Measurements from ENCODE around the gene OXNAD1.

Gene OXNAD1

DNA sequence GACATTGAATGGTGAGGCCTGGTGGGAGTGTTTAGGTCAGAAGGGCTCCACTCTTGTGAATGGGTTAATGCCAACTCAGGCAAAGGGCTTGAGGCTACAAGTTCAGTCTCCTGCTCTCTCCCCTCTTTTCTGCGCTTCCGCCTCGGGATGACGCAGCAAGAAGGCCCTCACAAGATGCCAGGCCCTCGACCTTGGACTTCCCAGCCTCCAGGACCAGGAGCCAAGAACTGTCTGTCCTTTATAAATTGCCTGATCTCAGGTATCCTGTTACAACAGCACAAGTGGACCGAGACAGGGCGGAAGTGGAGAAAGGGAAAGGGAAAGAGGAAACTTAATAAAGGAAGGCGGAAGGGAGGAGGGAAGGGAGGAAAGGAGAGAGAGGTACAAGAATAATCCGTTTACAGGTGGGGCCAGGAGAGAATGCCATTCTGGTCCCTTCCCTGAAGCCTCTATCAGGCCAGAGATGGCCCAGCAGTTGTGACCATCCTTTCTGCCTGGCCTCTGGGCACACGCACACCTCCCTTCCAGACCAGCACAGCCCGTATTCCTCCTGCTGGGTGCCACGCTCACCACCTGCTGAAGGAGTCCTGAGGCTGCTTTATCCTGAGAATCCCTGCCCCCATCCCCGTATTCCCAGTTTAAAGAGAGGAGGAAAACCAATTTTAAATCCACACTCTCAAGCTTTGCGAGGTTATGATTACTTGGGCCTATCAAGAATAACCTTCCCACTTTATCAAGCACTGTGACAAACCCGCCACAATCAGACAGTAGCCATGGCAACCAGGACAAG is 64.2 kb downstream of the OXNAD1 start:
- DNase-seq, result no peak

DNA sequence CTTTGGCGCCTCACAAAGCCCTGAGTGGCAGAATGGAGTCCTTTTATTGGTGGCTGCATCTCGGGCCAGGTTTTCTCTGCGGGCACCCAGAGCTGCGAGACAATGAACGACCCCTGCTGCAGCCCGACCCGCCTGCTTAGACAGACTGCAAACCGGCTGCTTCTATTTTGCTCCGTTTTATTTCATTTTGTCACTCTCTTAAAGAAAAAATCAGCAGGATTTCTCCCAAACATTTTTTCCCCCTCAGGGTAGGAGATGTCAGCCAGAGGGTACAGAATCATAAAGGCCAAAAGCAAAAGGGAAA is 64.8 kb downstream of the OXNAD1 start:
- no peak for DNase-seq

DNA sequence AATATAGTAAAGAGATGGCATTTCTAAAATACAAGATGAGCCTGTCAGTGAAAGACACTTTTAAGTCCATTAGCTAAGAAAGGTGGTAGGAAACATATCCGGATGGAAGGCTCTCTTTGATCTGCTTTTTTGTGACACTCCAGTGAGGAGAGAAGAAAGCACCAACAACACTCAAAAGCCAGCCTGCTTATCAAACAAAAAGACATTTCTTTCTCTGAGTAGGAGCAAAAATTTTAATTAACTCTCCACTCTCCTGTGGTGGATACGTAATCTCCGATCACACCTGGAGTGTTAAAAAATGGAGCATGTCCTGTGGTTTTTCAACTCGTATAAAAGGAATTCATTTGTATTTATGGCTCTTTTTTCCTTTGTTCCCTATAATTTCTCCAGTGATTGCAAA is 65.3 kb downstream of the OXNAD1 start:
- DNase-seq, result no peak

DNA sequence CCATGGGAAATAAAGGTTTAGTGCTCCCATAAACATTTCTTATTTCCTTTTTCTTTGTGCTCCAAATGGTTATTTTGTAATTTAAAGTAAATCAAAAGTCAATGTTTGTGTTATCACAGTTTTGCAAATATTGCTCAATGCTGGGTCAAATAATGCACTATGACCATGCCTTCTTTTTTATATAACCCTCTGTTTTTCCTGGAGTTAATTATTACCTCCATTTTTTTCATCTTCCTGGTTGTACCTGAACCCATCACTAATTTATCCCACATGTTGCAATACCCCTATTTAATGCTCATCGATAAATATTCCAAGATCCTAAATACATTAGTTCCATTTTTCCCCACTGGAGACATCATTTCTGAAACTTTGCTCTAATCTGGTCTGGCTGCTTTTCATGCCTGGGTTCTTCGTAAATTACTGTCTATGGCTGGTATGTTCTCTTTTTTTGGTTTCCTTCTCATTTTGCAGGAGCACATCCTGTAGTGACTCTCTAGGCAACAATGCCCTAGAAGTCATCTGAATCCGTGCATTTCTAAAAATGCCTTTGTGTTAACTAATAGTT is 66.4 kb downstream of the OXNAD1 start:
- no peak for DNase-seq

DNA sequence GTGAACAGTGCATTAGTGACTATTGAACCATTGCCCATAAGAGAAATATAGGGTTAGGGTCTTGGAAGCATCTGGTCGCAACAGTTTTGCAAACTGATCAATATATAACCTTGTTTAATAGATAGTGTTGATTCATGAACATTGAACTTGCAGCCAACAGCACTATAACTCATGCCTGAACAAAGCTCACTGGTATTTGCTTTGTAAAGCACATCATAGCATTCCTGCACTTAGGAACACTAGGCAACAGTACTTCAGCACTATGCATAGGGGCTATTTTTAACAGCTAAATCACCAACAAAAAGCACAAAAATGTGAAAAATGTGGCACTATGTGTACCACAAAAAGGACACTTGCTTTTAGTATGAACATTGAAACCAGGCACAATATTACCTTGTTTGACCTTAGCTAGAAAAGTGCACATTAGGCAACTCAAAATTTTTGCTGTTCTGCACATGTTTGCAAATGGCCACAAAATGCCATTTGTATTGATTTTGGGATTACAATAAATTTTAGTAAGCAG is 68.0 kb downstream of the OXNAD1 start:
- no peak for DNase-seq

DNA sequence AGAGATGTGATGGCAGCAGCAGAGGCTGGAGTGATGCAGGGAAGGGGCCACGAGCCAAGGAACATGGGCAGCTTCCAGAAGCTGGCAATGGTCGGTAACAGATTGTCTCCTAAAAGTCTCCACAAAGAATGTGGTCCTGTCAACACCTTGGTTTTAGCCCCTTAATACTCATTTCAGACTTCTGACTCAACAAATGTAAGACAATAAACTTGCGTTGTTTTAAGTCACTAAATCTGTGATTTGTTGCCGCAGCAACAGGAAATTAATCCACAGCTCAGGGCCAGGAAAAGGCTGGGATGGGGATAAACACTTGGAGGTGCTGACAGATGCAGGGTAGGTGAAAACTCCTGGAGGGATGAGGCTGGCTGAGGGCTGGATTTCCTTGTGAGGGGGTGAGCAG is 69.9 kb downstream of the OXNAD1 start:
- DNase-seq, result no peak

DNA sequence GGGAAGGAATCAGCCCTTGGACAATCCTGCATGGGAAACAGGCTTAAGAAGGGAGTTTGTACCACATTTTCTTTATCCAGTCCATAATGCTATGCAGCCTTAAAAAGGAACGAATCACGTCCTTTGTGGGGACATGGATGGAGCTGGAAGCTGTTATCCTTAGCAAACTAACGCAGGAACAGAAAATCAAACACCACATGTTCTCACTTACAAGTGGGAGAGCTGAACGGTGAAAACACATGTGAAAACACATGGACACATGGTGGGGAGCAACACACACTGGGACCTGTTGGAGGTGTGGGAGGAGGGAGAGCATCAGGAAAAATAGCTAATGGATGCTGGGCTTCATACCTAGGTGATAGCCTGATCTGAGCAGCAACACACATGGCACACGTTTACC is 70.3 kb downstream of the OXNAD1 start:
- DNase-seq, result no peak

DNA sequence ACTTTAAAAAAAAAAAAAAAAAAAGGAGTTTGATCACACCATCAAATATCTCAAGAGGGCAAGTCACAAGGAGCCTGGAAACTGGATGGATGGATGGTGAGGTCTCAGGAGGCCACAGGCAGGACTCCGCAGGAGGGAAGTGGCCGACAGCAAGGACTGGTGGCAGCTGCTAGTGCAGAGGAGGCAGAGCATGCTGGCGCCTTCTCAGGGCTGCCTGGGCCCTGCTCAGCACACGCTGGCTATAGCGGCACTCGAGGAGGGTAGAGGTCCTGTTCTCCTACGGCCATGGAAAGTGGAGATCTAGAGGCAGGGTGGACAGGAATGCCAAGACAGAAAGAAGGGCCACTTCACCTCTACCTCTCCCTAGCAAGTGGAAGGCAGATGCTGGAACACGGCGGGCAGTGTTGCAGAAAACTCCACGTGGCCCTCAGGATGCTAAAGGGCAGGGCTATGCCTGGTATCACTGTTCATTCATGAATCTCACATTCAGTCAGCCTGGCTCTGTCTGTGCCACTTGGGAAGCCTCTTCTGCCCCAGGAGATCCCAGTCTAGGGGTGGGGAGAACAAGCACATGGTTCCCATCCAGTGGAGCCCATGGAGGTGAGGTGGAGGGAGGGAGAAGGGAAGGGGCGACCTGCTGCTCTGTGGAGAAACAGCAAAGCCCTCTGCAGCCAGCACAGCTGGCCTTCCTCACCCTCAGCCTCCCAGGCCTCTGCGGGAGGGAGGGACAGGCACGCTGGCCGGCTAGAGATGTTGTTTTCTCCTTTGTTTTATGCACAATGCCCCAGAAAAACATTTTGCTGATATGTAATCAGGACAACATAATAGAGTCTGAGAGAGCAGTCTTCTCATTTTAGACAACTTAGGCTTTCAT is 71.0 kb downstream of the OXNAD1 start:
- DNase-seq, result no peak

DNA sequence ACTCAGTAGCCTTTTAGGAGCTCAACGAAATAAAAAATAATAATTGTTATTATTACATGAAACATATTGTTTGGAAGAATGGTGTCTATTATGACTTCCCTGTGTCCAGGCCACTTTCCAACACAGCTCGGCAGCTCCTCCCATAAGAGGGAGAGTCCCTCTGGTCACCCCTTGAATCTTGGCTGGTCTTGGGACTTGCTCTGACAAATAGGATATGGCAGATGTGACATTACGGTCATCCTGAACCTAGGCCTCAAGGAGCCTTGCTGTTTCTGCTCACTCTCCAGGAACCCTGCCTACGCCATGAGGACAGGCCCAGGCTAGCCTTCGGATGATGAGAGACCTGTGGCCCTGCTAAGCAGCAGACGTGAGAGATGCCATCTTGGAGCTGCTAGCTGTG is 71.8 kb downstream of the OXNAD1 start:
- no peak for DNase-seq

DNA sequence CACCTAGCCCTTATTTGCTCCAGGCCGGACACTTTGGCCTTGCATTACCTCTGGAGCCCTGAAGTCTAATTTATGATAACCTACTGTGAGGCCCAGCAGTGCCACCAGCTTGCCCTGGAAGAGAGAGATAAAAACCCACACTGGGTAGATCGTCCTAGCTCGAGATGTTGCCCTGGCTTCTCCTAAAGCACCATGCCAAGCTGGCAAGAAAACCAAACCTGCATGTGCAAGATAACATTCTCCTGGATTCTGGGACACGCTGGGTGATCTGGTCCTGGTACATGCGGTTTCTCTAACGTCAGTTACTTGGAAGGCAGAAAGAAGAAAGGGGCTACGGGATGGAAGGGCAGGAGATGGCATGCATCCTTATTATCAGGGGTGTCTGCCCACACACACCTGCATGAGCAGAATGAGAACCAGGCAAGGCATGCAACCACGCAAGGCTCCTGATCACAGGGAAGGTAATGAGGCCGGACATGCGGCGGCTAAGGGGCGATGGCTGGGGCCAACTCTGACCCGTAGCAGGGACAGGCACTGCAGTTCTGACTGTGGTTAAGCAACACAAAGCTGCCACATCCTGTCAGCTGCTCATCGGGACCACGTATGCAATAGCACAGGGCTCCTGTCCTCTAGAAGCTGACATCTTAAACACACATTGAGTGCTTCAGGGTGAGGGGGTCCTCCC is 73.0 kb downstream of the OXNAD1 start:
- DNase-seq, result peak; percentile 69

DNA sequence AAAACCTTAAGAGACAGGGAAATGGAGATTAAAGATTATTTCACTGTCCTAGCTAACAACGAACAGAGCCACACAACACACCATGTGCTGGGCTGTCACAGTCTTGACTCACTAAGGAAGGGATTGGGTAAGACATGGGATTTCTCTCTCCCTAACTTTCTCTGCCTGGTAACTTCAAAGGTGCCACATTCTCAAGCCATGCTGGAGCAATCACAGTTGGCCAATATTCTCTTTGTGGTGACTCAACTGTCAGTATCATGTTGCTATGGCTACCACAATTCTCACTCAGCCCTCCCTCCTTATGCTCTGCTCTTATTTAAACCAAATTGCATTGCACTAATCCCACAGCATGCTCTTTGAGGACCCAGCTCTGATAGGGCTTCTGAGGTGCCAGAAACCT is 74.0 kb downstream of the OXNAD1 start:
- DNase-seq, result peak; percentile 51

DNA sequence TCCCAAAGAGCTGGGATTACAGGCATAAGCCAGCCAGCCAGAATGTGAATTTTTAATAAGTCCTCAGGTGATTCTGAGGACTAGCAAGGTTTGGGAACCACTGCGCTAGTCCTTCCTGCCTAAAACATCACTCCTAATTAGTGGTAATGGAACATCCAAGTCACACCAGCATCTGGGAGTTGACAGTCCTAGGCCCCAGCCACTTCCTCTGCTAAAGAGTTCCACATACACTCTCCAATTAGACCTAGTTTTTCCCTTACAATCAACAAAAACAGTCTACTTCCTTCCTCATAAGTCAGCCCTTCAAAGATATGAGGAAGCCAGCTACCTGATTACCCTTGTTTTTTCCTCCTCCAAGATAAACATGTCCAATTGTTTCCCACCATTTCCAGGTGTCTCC is 78.1 kb downstream of the OXNAD1 start:
- DNase-seq, result no peak

DNA sequence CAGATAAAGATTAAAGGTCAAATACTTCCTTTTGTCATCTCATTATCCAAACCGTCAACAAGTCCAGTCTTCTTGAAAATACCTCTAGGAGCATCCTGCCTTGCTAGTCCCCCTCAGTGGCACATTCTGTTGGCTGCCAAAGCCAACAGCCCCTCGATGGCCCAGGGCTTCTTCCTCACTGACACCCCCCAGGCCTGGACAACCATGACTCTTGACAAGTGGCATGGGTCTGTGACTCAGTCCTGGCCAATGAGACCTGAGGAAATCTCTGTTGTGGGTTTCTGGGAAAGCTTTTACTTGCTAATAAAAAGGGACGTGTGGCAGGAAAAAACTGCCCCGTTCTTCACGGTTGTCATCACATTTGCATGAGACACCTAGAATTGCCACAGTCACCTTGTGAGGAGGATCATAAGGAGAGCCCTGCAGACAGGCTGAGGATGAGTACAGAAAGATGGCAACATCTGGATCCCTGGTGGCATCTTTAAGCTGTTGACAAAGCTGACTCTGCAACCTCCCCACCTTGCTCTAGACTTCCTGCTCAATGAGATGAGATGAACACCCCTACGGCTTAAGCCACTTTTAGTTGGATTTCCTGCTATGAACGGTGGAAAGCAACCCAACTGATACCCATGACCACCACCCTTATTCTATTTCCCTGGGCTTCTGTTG is 81.5 kb downstream of the OXNAD1 start:
- no peak for DNase-seq

DNA sequence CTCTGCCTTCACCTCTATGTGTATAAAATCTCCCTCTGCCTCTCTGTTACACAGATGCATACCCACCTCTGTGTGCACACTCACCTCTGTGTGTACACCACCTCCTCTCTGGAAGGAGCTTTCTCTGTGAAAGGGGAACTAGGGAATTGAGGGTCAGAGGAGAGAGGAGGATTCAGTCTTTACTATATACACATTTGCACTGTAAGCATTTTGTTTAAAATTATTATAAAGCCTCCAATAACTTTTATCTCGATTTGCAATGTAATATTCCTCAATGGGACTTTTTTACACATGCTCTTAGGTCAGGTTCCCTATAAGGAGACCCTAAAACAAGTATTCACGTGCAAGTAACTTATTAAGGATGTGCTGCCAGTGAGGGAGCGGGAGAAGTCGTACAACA is 82.5 kb downstream of the OXNAD1 start:
- no peak for DNase-seq

DNA sequence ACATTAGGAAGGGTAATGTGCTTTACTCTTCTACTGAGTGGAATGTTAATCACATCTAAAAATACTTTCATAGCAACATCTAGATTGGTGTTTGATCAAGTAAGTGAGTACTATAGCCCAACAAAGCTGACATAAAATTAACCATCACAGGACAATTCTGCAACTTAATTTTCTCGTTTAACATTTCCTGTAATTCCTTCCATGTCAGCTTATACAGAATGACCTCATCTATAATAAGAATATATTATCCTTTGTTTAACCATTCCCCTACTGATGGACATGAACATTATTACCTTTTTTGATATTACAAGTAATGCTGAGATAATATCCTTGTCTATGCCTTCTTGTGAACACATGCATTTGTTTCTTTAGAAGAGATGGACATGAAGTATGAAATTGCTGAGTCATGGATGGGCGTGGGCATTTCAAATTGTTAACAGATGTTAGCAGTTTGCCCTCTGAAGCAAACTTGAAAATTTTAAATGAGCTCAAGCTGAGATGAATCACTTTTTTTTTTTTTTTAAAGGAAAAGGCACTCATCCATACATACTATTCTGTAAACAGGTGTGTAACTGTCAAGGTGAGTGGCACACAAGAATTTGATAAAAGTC is 85.1 kb downstream of the OXNAD1 start:
- no peak for DNase-seq

DNA sequence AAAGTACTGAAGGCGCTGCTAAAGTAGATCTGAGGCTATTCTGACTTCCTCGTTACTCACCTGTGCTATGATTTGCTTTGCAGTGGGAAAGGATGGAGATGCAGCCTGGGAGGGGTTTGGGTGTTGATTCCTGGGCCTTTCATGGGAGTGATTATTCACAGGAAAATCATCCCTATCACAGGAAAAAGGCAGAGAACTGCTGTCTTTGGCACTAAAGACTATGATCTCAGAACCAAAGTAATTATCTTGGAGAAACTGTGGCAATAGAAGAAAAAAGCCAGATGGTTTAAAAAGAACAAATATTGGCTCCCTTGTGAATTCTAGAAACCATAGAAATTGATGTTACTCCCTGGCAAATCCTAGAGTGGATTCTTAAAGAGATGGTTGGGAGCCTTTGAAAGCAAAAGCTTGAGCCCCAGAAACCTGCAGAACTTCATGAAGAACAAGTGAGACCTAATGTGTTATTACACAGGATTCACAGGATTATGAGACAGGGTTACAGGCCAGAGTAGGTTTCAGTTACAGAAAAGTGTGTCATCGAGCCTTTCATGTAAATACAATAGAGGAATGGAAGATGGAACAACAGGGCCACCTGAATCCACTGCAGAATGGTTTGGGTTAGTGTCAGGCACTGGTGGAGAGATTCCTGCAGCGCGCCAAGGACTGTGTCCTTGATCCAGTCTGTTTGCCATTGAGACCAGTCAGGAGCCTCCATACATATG is 85.7 kb downstream of the OXNAD1 start:
- no peak for DNase-seq

DNA sequence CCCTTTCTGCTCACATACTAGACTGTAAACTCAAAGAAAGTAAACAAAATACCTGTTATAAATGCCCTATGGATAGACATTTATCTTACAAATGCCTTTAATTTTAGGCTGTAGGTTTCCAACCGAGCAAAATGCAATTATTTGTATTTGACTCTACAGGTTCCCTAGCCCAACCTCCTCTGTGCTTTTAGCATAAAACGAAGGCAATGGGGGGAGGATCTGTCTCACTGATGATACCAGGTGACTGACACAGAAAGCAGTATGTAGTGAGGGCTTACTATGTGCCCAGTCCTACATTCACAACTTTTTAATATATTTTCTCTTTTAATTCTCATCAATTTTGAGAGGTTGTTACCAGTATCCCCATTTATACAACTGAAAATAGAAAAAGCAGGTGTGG is 87.4 kb downstream of the OXNAD1 start:
- DNase-seq, result no peak

DNA sequence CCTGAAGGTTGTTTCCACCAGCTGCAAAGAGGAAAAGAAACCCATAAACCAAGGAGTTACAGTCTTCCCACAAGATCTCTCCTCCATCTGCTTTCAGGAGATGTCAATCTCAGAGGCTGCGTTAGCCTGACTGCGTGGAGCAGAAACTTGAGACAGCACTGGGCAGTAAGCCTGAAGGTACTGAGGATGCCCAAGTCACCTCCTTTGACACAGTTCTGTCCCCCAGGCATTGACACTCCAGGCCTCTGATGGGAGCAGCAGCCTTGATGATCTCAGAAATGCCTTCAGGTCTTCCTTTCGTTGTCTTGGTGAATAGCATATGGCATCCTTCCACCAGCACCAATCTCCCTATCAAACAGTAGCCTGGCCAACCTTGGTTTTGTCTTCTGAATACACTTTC is 89.3 kb downstream of the OXNAD1 start:
- DNase-seq, result no peak

Data from CD4-positive, alpha-beta T cell treated with Interleukin-21 for 1 hour (primary cell).